Glomerular visceral epithelial cell (primary cell): ENCODE results near the gene HLA-DOB.

Experiments used
- DNase-seq: peaks from one replicate; pipeline ENCODE4 v3.0.0-alpha.2; 2016; ENCODE audit errors: extremely low spot score

The HLA-DOB gene

GRCh38 chr6:32843331-32843978, 26.7 kb upstream of the HLA-DOB start:
- DNase-seq, result no peak

DNA sequence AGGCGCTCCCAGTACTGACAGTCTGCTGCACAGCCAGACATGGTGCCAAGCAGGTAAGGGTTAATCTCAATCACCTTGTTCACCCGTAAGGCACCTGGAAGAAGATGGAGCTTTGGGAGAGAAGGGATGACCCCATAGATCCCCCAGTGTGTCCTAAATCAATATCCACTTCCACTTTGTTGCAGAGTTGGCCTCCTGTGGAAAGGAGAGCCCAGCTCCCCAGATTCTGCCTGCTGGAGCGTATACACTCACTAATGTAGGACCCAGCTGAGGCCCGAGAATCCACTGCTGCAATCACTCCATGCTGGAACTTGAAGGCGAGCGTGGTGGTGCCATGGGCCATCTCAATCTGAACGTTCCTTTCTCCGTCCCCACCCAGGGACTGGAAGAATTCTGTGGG, 25.9 kb upstream of the HLA-DOB start:
- DNase-seq, result no peak

DNA sequence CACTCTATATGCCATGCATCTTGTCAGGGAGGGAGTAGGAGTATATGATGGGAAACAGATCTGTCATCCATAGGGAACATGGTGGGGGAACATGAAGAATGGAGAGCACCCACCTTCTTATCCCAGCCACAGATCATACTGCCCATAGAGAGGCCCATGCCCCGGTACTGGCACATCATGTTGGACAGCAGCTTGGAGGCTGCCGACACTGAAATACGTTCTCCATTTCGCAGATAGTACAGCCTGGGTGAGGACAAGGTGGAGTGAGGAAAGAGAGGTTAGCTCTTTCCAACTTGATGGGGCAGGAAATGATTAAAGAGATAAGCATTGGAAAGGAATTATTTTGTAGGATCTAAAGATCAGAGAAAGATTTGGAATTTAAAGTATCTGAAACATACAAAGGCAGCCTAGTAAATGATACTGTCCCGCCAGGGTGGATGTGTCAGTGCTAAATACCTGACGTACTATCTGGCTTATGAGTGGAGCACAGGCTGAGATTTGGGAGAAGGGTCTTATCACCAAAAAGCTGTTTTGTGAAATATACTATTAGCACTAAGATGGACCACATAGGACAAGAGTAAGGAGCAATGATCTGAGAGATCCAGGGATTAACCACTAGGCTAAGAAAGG, 25.3 kb upstream of the HLA-DOB start:
- no peak for DNase-seq

GRCh38 chr6:32840604-32841246, 23.9 kb upstream of the HLA-DOB start:
- DNase-seq, result no peak

DNA sequence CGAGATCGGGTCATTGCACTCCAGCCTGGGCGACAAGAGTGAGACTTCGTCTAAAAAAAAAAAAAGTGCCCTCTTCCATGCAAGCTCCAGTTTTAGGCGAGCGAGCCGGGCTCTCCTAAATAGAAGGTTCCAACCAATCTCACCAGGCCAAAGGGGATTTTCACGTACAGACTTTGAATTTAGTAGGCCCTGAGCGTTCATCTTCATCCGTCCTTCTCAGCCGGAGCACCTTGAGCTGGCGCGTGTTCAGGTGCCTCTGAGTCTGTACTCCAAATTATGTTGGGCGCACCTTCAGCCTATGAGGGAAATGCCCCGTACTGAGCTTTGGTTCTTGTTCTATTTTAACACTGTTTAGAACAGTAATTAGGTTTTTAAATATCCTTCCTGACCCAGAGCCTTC, 22.6 kb upstream of the HLA-DOB start:
- DNase-seq, result no peak

GRCh38 chr6:32838114-32838958, 21.5 kb upstream of the HLA-DOB start, which contains the start of gene TAP2:
Gene TAP2 (minus strand): TSS chr6:32838739. CDS start chr6:32838233, 506 bp downstream.
- DNase-seq, result peak; percentile 93

DNA sequence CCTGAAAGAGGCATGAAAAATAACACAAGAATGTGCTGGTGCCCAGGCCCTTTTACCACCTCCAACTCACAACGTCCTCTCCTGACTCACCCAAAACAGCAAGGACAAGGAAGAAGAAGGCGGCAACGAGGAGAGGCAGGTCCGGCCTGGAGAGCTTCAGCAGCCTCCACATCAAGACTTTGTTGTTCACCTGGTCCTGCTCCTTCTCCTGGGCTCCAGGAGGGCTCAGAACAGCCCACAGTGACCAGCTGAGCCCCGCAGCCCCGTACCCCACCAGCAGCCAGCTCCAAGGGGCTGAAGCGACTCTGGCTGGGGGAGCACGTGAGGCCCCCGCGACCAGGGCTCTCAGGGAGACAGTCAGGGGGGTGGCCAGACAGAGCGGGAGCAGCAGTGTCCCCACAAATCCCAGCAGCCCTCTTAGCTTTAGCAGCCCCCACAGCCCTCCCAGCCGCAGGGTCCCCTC, 20.9 kb upstream of the HLA-DOB start:
- DNase-seq, result peak; percentile 34

DNA sequence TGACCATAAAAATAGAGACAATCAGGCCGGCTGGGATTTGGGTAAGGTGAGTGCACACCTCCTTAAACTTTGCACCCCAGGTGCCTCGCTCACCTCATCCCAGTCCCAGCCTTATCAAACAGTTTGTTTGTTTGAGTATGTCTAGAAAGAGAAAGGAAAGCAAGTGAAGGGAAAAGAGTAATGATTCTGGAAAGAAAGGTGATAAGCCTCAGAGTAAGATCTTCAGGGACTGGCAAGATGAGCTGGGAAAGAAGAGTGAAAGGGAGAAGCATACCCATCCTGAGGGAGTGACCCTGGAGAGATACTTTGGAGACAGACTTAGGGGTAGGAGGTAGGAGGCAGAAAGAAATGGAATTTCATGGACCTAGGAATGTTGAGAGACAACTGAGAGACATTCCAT, 20.1 kb upstream of the HLA-DOB start:
- DNase-seq, result no peak

- DNase-seq, result no peak
These were observed 18.5 kb upstream of the HLA-DOB start for GRCh38 chr6:32835167-32835893.

GRCh38 chr6:32833664-32834063, 16.9 kb upstream of the HLA-DOB start:
- no peak for DNase-seq

DNA sequence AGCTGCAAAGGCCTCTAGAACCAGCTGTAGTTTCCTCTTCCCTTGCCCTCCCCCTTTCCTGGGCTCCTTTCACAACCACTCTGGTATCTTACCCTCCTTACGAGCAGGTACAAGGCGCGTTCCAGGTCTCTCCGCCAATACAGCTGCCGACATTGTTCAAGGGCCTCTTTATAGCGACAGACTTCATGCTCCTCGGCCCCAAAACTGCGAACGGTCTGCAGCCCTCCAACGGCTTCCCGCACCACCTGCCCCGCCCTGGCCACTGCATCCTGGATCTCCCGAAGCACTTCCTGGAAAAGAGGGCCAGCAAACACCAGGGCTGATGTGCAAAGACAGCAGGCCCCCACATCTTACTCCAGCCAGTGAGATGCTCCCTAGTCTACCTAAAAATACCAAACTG, 15.7 kb upstream of the HLA-DOB start:
- no peak for DNase-seq

GRCh38 chr6:32830936-32831335, 14.1 kb upstream of the HLA-DOB start:
- no peak for DNase-seq

DNA sequence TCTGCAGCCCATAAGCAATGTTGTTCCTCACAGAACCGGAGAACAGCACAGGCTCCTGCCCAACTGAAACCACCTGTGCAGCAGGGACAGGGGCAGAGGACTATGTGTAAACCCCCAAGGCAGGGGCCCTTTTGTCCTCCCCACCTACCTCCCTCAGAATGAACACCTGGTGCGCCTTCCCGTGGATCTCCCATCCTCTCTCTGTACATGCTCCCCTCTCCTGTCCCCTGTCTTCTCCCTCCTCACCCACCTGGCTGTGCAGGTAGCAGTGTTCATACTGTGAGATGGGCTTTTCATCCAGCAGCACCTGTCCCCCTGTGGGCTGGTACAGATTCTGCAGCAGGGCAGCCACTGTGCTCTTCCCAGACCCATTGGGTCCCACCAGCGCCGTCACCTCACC, 13.2 kb upstream of the HLA-DOB start:
- DNase-seq, result no peak

GRCh38 chr6:32829495-32829894, 12.7 kb upstream of the HLA-DOB start:
- DNase-seq, result no peak

DNA sequence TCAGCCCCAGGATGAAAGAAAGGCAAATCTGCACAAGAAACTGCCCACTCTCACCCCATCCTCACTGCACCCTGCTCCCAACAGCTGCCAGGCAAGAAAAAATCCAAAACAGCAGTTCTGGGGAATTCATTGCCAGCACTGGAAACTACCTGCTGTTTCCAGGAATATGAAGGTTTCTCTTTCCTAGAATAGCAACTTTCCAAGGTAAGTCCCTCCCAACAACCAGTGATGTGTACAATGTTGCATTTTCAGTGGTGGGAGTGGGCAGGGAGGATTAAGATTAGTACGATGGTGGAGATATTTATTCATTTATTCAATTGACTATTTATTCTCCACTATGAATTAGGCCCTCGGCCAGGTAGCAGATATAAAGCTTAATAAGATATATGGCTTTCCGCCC, 10.2 kb upstream of the HLA-DOB start:
- no peak for DNase-seq

DNA sequence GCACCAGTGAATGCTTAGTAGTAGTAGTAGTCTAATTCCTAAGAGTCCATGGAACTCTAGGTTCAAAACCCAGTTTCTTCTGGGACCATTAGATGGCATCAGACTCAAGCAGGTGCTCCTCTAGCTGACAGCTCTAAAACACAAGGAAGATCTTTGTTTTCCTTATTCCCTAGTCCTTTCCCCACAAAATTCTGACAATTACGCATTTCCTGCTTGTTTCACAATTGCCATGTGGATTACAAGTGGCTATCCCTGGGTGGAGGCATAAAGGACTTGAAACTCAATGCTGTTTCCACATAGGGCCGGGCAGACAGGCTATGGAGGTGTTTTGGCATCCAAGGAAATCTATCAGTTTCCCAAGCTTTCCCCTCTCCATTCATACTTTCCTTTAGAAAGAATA, 9.2 kb upstream of the HLA-DOB start:
- no peak for DNase-seq

DNA sequence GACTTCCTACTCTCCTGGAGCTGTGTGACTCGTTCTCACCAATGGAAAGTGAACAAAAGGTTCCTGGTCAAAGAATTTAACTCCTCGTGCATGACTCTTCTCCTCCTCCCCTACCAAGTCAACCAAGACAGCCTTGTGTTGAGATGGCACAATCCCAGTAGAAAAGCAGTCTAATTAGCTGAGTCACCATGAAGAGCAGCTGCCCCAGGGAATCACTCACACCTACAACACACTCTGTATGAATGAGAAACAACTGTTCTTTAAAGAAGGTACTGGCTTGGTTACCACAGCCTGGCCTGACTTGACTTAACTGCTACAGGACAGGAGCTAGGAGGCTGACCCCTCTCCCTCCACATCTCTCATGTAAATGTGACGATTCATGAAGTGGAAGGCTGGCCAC, 2.9 kb upstream of the HLA-DOB start:
- DNase-seq, result peak; percentile 88

DNA sequence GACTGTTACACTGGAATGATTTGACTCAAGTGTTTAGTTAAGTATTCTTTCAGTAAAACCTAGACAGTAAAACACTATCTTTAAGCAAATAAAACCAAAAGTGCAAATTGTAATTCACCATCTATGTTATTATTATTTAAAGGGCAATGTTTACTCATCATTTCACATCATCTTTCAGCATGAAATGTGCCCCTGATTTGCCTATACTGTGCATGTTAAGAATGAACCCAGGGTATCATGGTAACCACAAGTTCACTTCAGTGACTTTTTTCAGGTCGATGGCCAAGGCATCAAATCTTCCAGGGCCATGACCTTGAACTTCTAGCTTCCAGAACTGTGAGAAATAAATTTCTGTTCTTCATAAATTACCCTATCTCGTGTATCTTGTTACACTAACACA, 2.1 kb upstream of the HLA-DOB start:
- DNase-seq, result no peak

DNA sequence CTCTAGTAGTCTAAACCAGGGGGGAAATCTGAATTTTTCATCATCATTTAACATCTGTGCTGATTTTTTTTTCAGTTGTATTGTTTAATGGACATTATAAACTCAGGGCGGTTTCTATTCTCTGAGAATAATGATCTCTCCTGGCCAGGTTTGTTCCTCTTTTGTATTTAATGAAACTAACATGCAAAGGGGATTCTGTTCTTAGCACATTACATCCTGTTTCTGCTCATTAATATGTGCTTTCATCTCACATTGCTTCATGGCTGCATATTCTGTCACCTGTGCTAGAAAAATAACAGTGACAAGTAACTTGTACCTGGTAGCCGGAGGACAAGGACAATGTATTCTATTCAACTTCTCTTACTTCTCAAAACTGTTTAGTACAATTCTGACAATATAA, 806 bp downstream of the HLA-DOB start:
- DNase-seq, result no peak

- peak; percentile 17 for DNase-seq
These were observed 1.7 kb downstream of the HLA-DOB start for GRCh38 chr6:32815115-32815514.

- no peak for DNase-seq
These were observed 2.7 kb downstream of the HLA-DOB start for GRCh38 chr6:32814145-32814544.

DNA sequence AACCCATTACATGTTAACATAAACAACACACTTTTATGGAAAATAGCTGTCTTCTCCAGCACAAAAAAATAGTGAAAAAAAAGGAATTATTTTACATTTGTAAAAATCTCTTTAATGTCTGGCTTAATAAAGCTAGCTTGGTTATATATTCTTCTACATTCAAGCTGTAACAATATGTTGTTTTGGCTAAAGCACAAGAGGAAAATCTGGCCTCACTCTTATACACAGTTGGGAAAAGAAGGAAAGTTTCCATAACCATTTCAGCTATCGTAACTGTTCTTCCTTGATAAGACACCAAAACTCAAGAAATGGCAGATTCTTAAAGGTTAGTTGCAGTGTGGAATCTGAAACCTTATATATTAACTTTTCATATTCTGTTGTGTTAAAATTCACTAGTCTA, 7.6 kb downstream of the HLA-DOB start:
- no peak for DNase-seq
